ENCODE data around the gene HMCN2. TPM values are rescaled to one million over a fixed set of nuclear protein-coding genes. Genes with fewer than 3 reads are reported as not detected.

Gene HMCN2
- total and polyA plus RNA-seq, 4 donors, result 0.24 to 1.8 (median 0.29) TPM

DNA sequence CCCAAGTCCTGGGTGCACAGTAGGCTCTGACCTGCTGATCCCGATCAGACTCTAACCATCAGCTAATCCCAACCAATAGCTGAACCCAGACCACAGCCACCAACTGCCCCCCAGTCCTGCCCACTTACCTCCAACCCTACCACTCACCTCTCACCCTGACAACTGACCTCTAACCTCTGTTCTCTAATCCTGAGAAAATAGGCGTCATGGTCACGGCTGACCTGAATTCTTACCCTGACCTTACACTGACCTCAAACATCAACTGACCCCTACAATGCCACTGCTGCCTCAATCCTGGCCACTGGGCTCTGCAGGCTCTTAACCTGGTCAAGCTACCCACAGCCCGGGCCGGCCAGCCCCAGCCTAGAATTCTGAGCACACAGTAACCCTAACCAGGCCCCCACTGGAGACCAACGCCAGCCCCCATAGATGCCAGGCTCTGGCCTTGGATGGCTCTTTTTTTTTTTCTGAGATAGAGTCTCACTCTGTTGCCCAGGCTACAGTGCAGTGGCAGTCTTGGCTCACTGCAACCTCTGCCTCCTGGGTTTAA lies 115.4 kb downstream of the HMCN2 start:
- TF ChIP-seq YY1 (IDR thresholded peaks at IDR 0.05) (no peak), RXRA (IDR thresholded peaks at IDR 0.05) (peak in 1 of 2 donors; percentile 66)
- 62% methylated on average over 6 of the region's 6 CpGs for WGBS
- no peaks in the 10 kb centered on the region for H3K9me3 ChIP-seq (ENCODE audit: control insufficient read depth in 4 of 4, low read length in 3 of 4)
- no peaks in the 10 kb centered on the region for H3K27me3 ChIP-seq (ENCODE audit: control insufficient read depth in 4 of 4, insufficient read depth in 4 of 4, low read length in 3 of 4)
- no peaks in the 10 kb centered on the region for H3K36me3 ChIP-seq (ENCODE audit: control insufficient read depth in 4 of 4, insufficient read depth in 3 of 4, low read depth in 1 of 4, low read length in 3 of 4)
- H3K4me1 ChIP-seq (ENCODE audit: control insufficient read depth in 4 of 4, insufficient read depth in 4 of 4, low read length in 3 of 4), result no peaks in the 10 kb centered on the region
- no peak for DNase-seq (ENCODE audit: low spot score)
- H3K27ac ChIP-seq (ENCODE audit: low read depth in 1 of 2, low read length in 2 of 2), result no peak overlapping the region
- H3K4me3 ChIP-seq (ENCODE audit: low read depth in 1 of 3, low read length in 3 of 3), result no peak overlapping the region
- no peak overlapping the region for H3K9ac ChIP-seq (ENCODE audit: low read depth in 1 of 2, low read length in 2 of 2)

- H3K4me1 ChIP-seq (ENCODE audit: control insufficient read depth in 4 of 4, insufficient read depth in 4 of 4, low read length in 3 of 4), result no peaks in the 10 kb centered on the region
- 94% methylated on average over 8 of the region's 8 CpGs for WGBS
- H3K9ac ChIP-seq (ENCODE audit: low read depth in 1 of 2, low read length in 2 of 2), result no peak overlapping the region
- DNase-seq (ENCODE audit: low spot score), result no peak
- no peaks in the 10 kb centered on the region for H3K9me3 ChIP-seq (ENCODE audit: control insufficient read depth in 4 of 4, low read length in 3 of 4)
- H3K27me3 ChIP-seq (ENCODE audit: control insufficient read depth in 4 of 4, insufficient read depth in 4 of 4, low read length in 3 of 4), result no peaks in the 10 kb centered on the region
- TF ChIP-seq YY1 (IDR thresholded peaks at IDR 0.05), result no peak
- no peak for TF ChIP-seq FOXA2 (IDR thresholded peaks at IDR 0.05)
- no peak overlapping the region for H3K4me3 ChIP-seq (ENCODE audit: low read depth in 1 of 3, low read length in 3 of 3)
- H3K36me3 ChIP-seq (ENCODE audit: control insufficient read depth in 4 of 4, insufficient read depth in 3 of 4, low read depth in 1 of 4, low read length in 3 of 4), result no peaks in the 10 kb centered on the region
- no peak overlapping the region for H3K27ac ChIP-seq (ENCODE audit: low read depth in 1 of 2, low read length in 2 of 2)
Measured at GRCh38 chr9:130381660-130382059, 116.1 kb downstream of the HMCN2 start.

DNA sequence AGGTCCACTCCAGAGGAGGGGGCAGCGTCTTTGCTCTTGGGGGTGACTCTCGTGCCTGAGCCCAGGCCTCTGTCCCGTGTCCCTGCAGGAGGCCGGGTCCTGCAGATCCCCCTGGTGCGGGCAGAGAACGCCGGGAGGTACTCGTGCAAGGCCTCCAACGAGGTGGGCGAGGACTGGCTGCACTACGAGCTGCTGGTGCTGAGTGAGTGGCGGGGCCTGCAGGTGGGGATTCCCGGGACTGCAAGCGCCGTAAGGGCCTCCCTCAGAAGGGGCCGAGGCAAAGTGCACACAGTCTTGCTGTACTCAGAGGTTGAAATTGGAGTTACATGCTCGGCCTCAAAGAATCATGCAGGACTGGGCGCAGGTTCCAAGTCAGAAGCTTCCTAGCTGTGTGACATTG lies 116.5 kb downstream of the HMCN2 start:
- H3K9ac ChIP-seq (ENCODE audit: low read depth in 1 of 2, low read length in 2 of 2), result no peak overlapping the region
- H3K27me3 ChIP-seq (ENCODE audit: control insufficient read depth in 4 of 4, insufficient read depth in 4 of 4, low read length in 3 of 4), result no peaks in the 10 kb centered on the region
- H3K27ac ChIP-seq (ENCODE audit: low read depth in 1 of 2, low read length in 2 of 2), result no peak overlapping the region
- TF ChIP-seq JUND (IDR thresholded peaks at IDR 0.05) (no peak), FOXA1 (IDR thresholded peaks at IDR 0.05) (no peak), SP1 (IDR thresholded peaks at IDR 0.05) (no peak), HNF4G (IDR thresholded peaks at IDR 0.05) (no peak), HNF4A (conservative IDR thresholded peaks at IDR 0.05) (no peak), RAD21 (IDR thresholded peaks at IDR 0.05) (no peak), RXRA (IDR thresholded peaks at IDR 0.05) (no peak), YY1 (IDR thresholded peaks at IDR 0.05) (no peak), TAF1 (conservative IDR thresholded peaks at IDR 0.05) (no peak), EGR1 (IDR thresholded peaks at IDR 0.05; ENCODE audit: low read depth in 2 of 2) (no peak), ZBTB33 (IDR thresholded peaks at IDR 0.05) (no peak), GABPA (IDR thresholded peaks at IDR 0.05 in 1 of 2, conservative IDR thresholded peaks at IDR 0.05 in 1 of 2) (no peak)
- TF ChIP-seq, protein P1, sequence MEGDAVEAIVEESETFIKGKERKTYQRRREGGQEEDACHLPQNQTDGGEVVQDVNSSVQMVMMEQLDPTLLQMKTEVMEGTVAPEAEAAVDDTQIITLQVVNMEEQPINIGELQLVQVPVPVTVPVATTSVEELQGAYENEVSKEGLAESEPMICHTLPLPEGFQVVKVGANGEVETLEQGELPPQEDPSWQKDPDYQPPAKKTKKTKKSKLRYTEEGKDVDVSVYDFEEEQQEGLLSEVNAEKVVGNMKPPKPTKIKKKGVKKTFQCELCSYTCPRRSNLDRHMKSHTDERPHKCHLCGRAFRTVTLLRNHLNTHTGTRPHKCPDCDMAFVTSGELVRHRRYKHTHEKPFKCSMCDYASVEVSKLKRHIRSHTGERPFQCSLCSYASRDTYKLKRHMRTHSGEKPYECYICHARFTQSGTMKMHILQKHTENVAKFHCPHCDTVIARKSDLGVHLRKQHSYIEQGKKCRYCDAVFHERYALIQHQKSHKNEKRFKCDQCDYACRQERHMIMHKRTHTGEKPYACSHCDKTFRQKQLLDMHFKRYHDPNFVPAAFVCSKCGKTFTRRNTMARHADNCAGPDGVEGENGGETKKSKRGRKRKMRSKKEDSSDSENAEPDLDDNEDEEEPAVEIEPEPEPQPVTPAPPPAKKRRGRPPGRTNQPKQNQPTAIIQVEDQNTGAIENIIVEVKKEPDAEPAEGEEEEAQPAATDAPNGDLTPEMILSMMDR (IDR thresholded peaks at IDR 0.05; ENCODE audit: low read depth, low read length, missing input control), result no peak
- TF ChIP-seq, protein P2, sequence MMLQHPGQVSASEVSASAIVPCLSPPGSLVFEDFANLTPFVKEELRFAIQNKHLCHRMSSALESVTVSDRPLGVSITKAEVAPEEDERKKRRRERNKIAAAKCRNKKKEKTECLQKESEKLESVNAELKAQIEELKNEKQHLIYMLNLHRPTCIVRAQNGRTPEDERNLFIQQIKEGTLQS (IDR thresholded peaks at IDR 0.05), result no peak
- H3K4me1 ChIP-seq (ENCODE audit: control insufficient read depth in 4 of 4, insufficient read depth in 4 of 4, low read length in 3 of 4), result no peaks in the 10 kb centered on the region
- no peaks in the 10 kb centered on the region for H3K9me3 ChIP-seq (ENCODE audit: control insufficient read depth in 4 of 4, low read length in 3 of 4)
- H3K4me3 ChIP-seq (ENCODE audit: low read depth in 1 of 3, low read length in 3 of 3), result no peak overlapping the region
- no peaks in the 10 kb centered on the region for H3K36me3 ChIP-seq (ENCODE audit: control insufficient read depth in 4 of 4, insufficient read depth in 3 of 4, low read depth in 1 of 4, low read length in 3 of 4)
- WGBS, result 90% methylated on average over 18 of the region's 18 CpGs
- DNase-seq (ENCODE audit: low spot score), result no peak

Data from liver (tissue), 9 donors.